D721Med (cell line): ENCODE results near the gene HIF3A.

Experiments used
- DNase-seq: peaks from one replicate; pipeline ENCODE4 v3.0.0; 2011; ENCODE audit warnings: low spot score; ENCODE audit not compliant: insufficient read length
- FAIRE-seq: peaks from 2 replicates; lab custom pipeline; 2011; peaks lifted over from hg19 to GRCh38; lab: Jason Lieb, UNC
- CTCF ChIP-seq: IDR thresholded peaks from 2 replicates; pipeline ENCODE4 v1.5.1; 2012; ENCODE audit warnings: mild to moderate bottlenecking, control low read depth; ENCODE audit not compliant: insufficient read depth; ENCODE audit errors: missing control alignments

HIF3A gene

GRCh38 chr19:46351241-46352041, 54.6 kb downstream of the HIF3A start:
- DNase-seq (no peak), FAIRE-seq (no peak)
- no peak for TF ChIP-seq CTCF

- no peak for TF ChIP-seq CTCF
- DNase-seq: no peak
- FAIRE-seq: no peak
Observed at GRCh38 chr19:46353730-46354528, 57.1 kb downstream of the HIF3A start.

- TF ChIP-seq CTCF: no peak
- DNase-seq: no peak
- no peak for FAIRE-seq
Observed at GRCh38 chr19:46355234-46356148, 58.6 kb downstream of the HIF3A start.

GRCh38 chr19:46356149-46357055, 59.6 kb downstream of the HIF3A start:
- FAIRE-seq (no peak), DNase-seq (no peak)
- no peak for TF ChIP-seq CTCF

GRCh38 chr19:46357846-46358583, 61.2 kb downstream of the HIF3A start:
- DNase-seq (no peak), FAIRE-seq (no peak)
- no peak for TF ChIP-seq CTCF
